ENCODE results near the gene DIAPH3. TPM values are rescaled to one million over a fixed set of nuclear protein-coding genes. Genes with fewer than 3 reads are reported as not detected.

Gene DIAPH3
- total RNA-seq, 1 donor from 2014 or later: 24.1 TPM

DNA sequence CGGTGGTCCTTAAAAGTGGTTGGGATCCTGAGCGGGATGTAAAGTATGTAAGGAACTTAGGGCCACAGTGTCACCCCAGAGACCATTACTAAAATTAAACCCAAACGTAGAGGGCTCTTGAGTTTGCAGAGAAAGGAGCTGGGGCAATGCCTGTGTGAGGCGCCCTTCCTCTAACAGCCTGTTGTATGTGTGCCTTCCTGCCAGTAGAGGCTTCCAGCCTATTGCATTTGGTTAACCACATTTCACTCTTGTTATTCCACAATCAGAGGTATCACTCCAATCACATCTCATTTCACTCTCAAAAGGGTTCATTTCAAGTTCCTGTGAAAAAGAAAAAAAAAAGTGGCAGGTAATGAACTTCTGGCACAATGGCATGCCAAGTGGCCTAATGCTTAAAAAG, 29.4 kb downstream of the DIAPH3 start:
- no peak overlapping the region for H3K27ac Mint-ChIP-seq (ENCODE audit: unreplicated experiment)
- no peak for DNase-seq (ENCODE audit: low spot score)
- peaks cover 33% of the 10 kb centered on the region for H3K4me1 Mint-ChIP-seq (ENCODE audit: low read depth)
- H3K9me3 Mint-ChIP-seq (ENCODE audit: low read depth): no peaks in the 10 kb centered on the region
- H3K27me3 Mint-ChIP-seq (ENCODE audit: low read depth): no peaks in the 10 kb centered on the region
- TF ChIP-seq, protein P1, sequence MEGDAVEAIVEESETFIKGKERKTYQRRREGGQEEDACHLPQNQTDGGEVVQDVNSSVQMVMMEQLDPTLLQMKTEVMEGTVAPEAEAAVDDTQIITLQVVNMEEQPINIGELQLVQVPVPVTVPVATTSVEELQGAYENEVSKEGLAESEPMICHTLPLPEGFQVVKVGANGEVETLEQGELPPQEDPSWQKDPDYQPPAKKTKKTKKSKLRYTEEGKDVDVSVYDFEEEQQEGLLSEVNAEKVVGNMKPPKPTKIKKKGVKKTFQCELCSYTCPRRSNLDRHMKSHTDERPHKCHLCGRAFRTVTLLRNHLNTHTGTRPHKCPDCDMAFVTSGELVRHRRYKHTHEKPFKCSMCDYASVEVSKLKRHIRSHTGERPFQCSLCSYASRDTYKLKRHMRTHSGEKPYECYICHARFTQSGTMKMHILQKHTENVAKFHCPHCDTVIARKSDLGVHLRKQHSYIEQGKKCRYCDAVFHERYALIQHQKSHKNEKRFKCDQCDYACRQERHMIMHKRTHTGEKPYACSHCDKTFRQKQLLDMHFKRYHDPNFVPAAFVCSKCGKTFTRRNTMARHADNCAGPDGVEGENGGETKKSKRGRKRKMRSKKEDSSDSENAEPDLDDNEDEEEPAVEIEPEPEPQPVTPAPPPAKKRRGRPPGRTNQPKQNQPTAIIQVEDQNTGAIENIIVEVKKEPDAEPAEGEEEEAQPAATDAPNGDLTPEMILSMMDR (IDR thresholded peaks at IDR 0.05): peak; percentile 45
- no peak overlapping the region for H3K4me3 Mint-ChIP-seq (ENCODE audit: unreplicated experiment)
- peaks cover 9% of the 10 kb centered on the region for H3K36me3 Mint-ChIP-seq (ENCODE audit: low read depth)

DNA sequence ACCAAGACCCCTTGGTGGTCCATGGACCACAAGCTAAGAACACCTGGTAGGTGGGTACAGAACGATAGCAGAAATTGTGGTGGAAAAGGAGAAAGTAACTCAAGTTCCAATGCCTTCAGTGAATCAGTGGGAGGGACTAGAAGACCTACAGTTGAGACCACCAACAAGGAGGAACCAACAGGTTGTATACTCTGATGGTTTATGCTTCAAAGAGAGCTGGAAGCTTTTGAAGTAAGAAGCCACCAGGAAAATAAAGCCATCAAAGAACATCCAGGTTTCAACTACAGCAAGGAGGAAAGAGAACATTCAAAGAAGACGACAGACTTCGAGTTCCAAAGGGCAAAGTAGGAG, 42.4 kb downstream of the DIAPH3 start:
- Mint-ChIP-seq H3K9me3 (ENCODE audit: low read depth) (peaks cover 16% of the 10 kb centered on the region), H3K27me3 (ENCODE audit: low read depth) (no peaks in the 10 kb centered on the region), H3K4me3 (ENCODE audit: unreplicated experiment) (no peak overlapping the region), H3K4me1 (ENCODE audit: low read depth) (peaks cover 3% of the 10 kb centered on the region), H3K27ac (ENCODE audit: unreplicated experiment) (no peak overlapping the region), H3K36me3 (ENCODE audit: low read depth) (peaks cover 13% of the 10 kb centered on the region)
- TF ChIP-seq, protein P1 (IDR thresholded peaks at IDR 0.05): no peak
- DNase-seq (ENCODE audit: low spot score): no peak

DNA sequence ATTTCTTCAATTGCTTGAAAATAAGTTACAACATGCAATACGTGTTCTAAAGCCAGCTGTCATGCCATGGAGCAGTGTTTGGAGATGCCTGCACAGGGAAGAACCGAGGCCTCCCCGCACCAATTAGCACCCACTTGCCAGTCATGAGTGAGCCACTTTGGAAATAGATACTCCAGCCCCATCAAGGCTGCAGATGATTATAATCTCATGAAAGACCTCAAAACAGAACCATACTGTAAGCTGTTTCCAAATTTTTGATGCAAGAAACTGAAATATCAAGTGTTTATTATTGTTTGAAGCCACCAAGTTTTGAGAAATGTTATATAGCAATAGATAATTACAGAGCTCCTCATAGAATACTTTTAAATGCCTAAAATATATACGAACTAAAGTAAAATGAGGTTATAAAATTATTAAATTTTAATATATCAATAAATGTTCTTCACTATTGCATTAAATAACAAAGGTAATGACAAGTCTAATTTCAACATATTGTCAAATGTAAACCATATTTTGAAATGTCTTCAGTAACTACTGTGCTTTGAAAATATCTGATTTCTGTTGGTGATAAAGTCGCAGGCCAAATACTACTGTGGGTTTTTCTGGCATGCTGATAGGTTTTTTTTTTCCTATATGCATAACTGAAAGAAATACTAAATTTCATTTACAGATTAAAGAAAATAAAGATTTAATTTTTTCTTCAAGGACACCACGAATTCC, 43.0 kb downstream of the DIAPH3 start:
- DNase-seq (ENCODE audit: low spot score): no peak
- TF ChIP-seq, protein P1 (IDR thresholded peaks at IDR 0.05): no peak
- H3K4me3 Mint-ChIP-seq (ENCODE audit: unreplicated experiment): no peak overlapping the region
- H3K36me3 Mint-ChIP-seq (ENCODE audit: low read depth): peaks cover 11% of the 10 kb centered on the region
- H3K4me1 Mint-ChIP-seq (ENCODE audit: low read depth): peaks cover 3% of the 10 kb centered on the region
- no peaks in the 10 kb centered on the region for H3K27me3 Mint-ChIP-seq (ENCODE audit: low read depth)
- H3K27ac Mint-ChIP-seq (ENCODE audit: unreplicated experiment): no peak overlapping the region
- peaks cover 10% of the 10 kb centered on the region for H3K9me3 Mint-ChIP-seq (ENCODE audit: low read depth)

DNA sequence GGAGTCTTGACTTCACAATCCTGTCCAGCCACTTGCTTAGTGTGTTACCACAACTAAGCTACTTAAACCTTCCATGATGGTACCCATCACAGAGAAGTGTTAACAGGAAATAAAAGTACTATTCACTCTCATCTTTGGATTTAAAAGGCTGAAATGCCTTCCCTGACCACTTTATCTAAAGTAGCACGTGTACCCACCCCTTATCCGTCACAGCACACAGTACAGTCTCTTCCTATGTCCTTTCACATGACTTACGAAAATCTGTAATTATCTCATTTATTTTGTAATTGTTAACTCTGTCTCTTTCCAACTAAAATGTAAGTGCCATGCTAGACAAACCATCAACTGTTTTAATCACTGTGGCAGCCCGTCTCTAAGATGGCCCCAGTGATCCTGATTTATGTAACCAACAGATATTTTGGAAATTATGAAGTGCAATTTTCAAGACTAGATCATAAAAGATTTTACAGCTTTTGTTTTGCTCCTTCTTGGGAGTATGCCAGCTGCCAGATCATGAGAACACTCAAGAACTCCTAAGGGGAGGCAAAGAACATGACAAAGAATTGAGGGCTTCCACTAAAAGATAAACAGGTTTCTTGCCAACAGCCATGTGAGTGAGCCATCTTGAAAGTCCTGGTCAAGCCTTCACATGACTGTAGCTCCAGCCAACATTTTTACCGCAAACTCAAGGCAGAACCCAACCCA, 44.9 kb downstream of the DIAPH3 start:
- TF ChIP-seq, protein P1 (IDR thresholded peaks at IDR 0.05): no peak
- H3K27ac Mint-ChIP-seq (ENCODE audit: unreplicated experiment): no peak overlapping the region
- H3K4me3 Mint-ChIP-seq (ENCODE audit: unreplicated experiment): no peak overlapping the region
- peaks cover 3% of the 10 kb centered on the region for H3K4me1 Mint-ChIP-seq (ENCODE audit: low read depth)
- peaks cover 16% of the 10 kb centered on the region for H3K36me3 Mint-ChIP-seq (ENCODE audit: low read depth)
- H3K27me3 Mint-ChIP-seq (ENCODE audit: low read depth): no peaks in the 10 kb centered on the region
- no peak for DNase-seq (ENCODE audit: low spot score)
- H3K9me3 Mint-ChIP-seq (ENCODE audit: low read depth): peaks cover 17% of the 10 kb centered on the region

DNA sequence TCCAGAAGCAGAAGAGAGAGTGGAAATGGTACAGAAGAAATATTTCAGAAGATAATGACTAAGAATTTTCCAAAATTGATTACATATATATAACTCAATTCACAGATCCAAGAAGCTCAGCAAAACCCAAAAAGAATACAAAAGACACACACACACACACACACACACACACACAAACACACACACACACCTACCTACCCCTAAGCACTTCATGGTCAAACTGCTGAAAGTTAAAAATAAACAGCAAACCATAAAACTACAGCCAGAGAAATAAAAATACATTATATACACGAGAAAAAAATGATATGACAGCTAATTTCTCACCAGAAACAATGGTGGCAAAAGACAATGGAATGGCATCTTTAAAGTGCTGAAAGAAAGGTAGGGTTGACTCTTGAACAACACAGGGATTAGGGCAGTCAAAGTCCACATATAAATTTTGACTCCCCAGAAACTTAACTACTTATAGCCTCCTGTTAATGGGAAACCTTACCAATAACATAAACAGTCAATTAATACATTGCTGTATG, 49.2 kb downstream of the DIAPH3 start:
- Mint-ChIP-seq H3K27ac (ENCODE audit: unreplicated experiment) (no peak overlapping the region), H3K36me3 (ENCODE audit: low read depth) (peaks cover 17% of the 10 kb centered on the region), H3K9me3 (ENCODE audit: low read depth) (peaks cover 21% of the 10 kb centered on the region), H3K4me1 (ENCODE audit: low read depth) (peaks cover 21% of the 10 kb centered on the region), H3K4me3 (ENCODE audit: unreplicated experiment) (no peak overlapping the region), H3K27me3 (ENCODE audit: low read depth) (no peaks in the 10 kb centered on the region)
- TF ChIP-seq, protein P1 (IDR thresholded peaks at IDR 0.05): no peak
- no peak for DNase-seq (ENCODE audit: low spot score)

Measured in chondrocyte (in vitro differentiated cells).